ENCODE results near the gene GPATCH3. TPM values are rescaled to one million over a fixed set of nuclear protein-coding genes. Genes with fewer than 3 reads are reported as not detected.
A peak's percentile ranks its signal among the peaks of the same experiment; 100 is the strongest.

The GPATCH3 gene
- polyA plus RNA-seq, 1 of the 3 experiments (the other 2 are of a cell fraction), result 11.1 TPM

GRCh38 chr1:26900001-26900814 is at the start of gene GPATCH3 (continued):
- TF ChIP-seq PBX3 (IDR thresholded peaks at IDR 0.05), result no peak
- no peak for TF ChIP-seq FOXJ3 (CRISPR knock-in tag; IDR thresholded peaks at IDR 0.05)
- TF ChIP-seq EZH2phosphoT487 (IDR thresholded peaks at IDR 0.05; ENCODE audit: borderline replicate concordance, low read depth), result no peak
- TF ChIP-seq RXRA (IDR thresholded peaks at IDR 0.05; ENCODE audit: borderline replicate concordance, low read depth), result no peak
- TF ChIP-seq SIN3A (IDR thresholded peaks at IDR 0.05; ENCODE audit: borderline replicate concordance, low read depth, low read length), result peak; percentile 98; the same call in 1 of the 2 replicates
- peak; percentile 100 for TF ChIP-seq CHD2 (IDR thresholded peaks at IDR 0.05; ENCODE audit: low read length, partially characterized antibody)
- no peak for TF ChIP-seq RCOR1 (IDR thresholded peaks at IDR 0.05; ENCODE audit: low read length)
- peak; percentile 98 for TF ChIP-seq USF1 (IDR thresholded peaks at IDR 0.05; ENCODE audit: borderline replicate concordance, low read depth)
- TF ChIP-seq EP300 (IDR thresholded peaks at IDR 0.05; ENCODE audit: borderline replicate concordance in 1 of 2, low read depth in 1 of 2, low read length in 1 of 2), result no peak
- no peak for TF ChIP-seq RFX5 (IDR thresholded peaks at IDR 0.05; ENCODE audit: low read length)

- no peaks in the 10 kb centered on the region for H3K9me3 ChIP-seq
- no peak for TF ChIP-seq CTCF (IDR thresholded peaks at IDR 0.05)
- no peak for TF ChIP-seq RXRA (IDR thresholded peaks at IDR 0.05; ENCODE audit: borderline replicate concordance, low read depth)
- no peak for TF ChIP-seq TCF12 (IDR thresholded peaks at IDR 0.05)
- no peak for TF ChIP-seq FOXJ3 (CRISPR knock-in tag; IDR thresholded peaks at IDR 0.05)
- no peak for TF ChIP-seq NFIC (IDR thresholded peaks at IDR 0.05; ENCODE audit: borderline replicate concordance)
- no peak for TF ChIP-seq SIN3A (IDR thresholded peaks at IDR 0.05; ENCODE audit: borderline replicate concordance, low read depth, low read length)
- TF ChIP-seq CHD2 (IDR thresholded peaks at IDR 0.05; ENCODE audit: low read length, partially characterized antibody), result no peak
- TF ChIP-seq POLR2AphosphoS5 (IDR thresholded peaks at IDR 0.05; ENCODE audit: low read depth, low read length), result no peak
- no peak for TF ChIP-seq NRF1 (IDR thresholded peaks at IDR 0.05; ENCODE audit: low read depth, low read length)
- TF ChIP-seq MAX (IDR thresholded peaks at IDR 0.05; ENCODE audit: low read depth), result no peak
- no peak for DNase-seq
- no peak overlapping the region for H3K27ac ChIP-seq (ENCODE audit: low read depth in 2 of 2, low read length in 1 of 2)
- H4K20me1 ChIP-seq (ENCODE audit: insufficient read depth), result no peaks in the 10 kb centered on the region
- peaks cover 8% of the 10 kb centered on the region for H3F3A ChIP-seq (replicated peaks; ENCODE audit: insufficient read depth)
- no peak overlapping the region for H3K4me3 ChIP-seq (ENCODE audit: low read depth in 2 of 2, low read length in 1 of 2)
- H3K9ac ChIP-seq, result no peak overlapping the region
- peaks cover 0 to 3% of the 10 kb centered on the region in 2 experiments; a peak in 1 of 4 replicates for H3K4me1 ChIP-seq (ENCODE audit: control insufficient read depth in 1 of 2, insufficient read depth in 2 of 2, low read depth in 1 of 2, low read length in 1 of 2)
- no peak overlapping the region for H3K4me2 ChIP-seq
- no peaks in the 10 kb centered on the region for H3K27me3 ChIP-seq (ENCODE audit: insufficient read depth)
- H2AFZ ChIP-seq (ENCODE audit: low read depth), result no peak overlapping the region
- H3K36me3 ChIP-seq (replicated peaks in 1 of 2; ENCODE audit: control insufficient read depth in 1 of 2, insufficient read depth in 2 of 2, low read length in 1 of 2), result peaks cover 5 to 13% of the 10 kb centered on the region in 2 experiments
- H3K9me2 ChIP-seq, result no peaks in the 10 kb centered on the region
- CTCF ChIA-PET, result interaction anchor here (0.8 to 0.9 kb wide), 2 partner anchors 17 to 95 kb away, joined by 3 to 4 read pairs; no protein-coding TSS in a partner anchor
- no peaks in the 10 kb centered on the region for H3K79me2 ChIP-seq (ENCODE audit: insufficient read depth)
- WGBS (ENCODE audit: low lambda C conversion rate), result 79% methylated on average over 3 of the region's 3 CpGs
- POLR2A ChIA-PET, result no interaction called here
These were observed 49.7 kb upstream of the GPATCH3 start for GRCh38 chr1:26949926-26950319.

All from SK-N-SH (cell line).